GM12873 (cell line): ENCODE results near the gene SLC31A2.

Experiments used
- CTCF ChIP-seq: IDR thresholded peaks from 2 replicates; pipeline ENCODE4 v1.5.1; 2012; ENCODE audit warnings: low read depth, mild to moderate bottlenecking, moderate library complexity, low read length, control low read depth; ENCODE audit not compliant: insufficient read depth; ENCODE audit errors: missing control alignments

Gene SLC31A2

GRCh38 chr9:113150670-113151611, at the start of gene SLC31A2:
Gene SLC31A2, plus strand, starts transcription at chr9:113151007. Its CDS starts 68 bp downstream, at chr9:113151075.
- peak; percentile 36 for TF ChIP-seq CTCF

GRCh38 chr9:113125386-113126035, 25.3 kb upstream of the SLC31A2 start:
- TF ChIP-seq CTCF, result no peak

- TF ChIP-seq CTCF, result no peak
Observed at GRCh38 chr9:113129466-113129865, 21.3 kb upstream of the SLC31A2 start.

GRCh38 chr9:113129884-113130283, 20.9 kb upstream of the SLC31A2 start:
- no peak for TF ChIP-seq CTCF

- TF ChIP-seq CTCF, result no peak
Observed at GRCh38 chr9:113131689-113132151, 19.1 kb upstream of the SLC31A2 start.

- TF ChIP-seq CTCF, result no peak
Observed at GRCh38 chr9:113137196-113138168, 13.3 kb upstream of the SLC31A2 start.
